Naive thymus-derived CD4-positive, alpha-beta T cell (primary cell): Measurements from ENCODE around the gene NABP1. TPM values are rescaled to one million over a fixed set of nuclear protein-coding genes. Genes with fewer than 3 reads are reported as not detected.

ENCODE experiments used
- ATAC-seq: fragments of 150-1000 bp; cut with Tn5 transposase; 2 replicates; pipeline ENCODE4 v1.10.0; 2021; ENCODE audit warnings: mild to moderate bottlenecking, moderate library complexity
- CTCF ChIA-PET: fragments of 350-600 bp; sonication (Branson Sonifier 250); formaldehyde crosslinking; loops from one replicate; lab custom pipeline; 2021; ENCODE audit warnings: antibody characterized with exemption; lab: Charles Lee
- POLR2A ChIA-PET: fragments of 350-600 bp; sonication (Branson Sonifier 250); formaldehyde crosslinking; loops from one replicate; lab custom pipeline; 2021; ENCODE audit warnings: antibody characterized with exemption, inconsistent platforms; lab: Charles Lee
- DNase-seq, 9 donors: peaks; one replicate each; pipeline versions ENCODE4 v3.0.0 to v3.0.0-alpha.2; 2020 to 2022; ENCODE audit warnings: mixed read lengths in 1 of 9
- H3K27ac ChIP-seq: one replicate; pipeline ENCODE4 v1.7.0; 2013; ENCODE audit warnings: mild to moderate bottlenecking, low read depth, low read length, moderate library complexity
- H3K27me3 ChIP-seq, 2 donors: one replicate each; pipeline ENCODE4 v1.7.0; 2013; ENCODE audit warnings: low read length in 2 of 2, mild to moderate bottlenecking in 2 of 2, moderate library complexity in 2 of 2; ENCODE audit not compliant: control insufficient read depth in 2 of 2, insufficient read depth in 2 of 2
- H3K36me3 ChIP-seq, 3 experiments: 1 replicate in 2 of 3; 2 replicates in 1 of 3; pipeline ENCODE4 v1.7.0; 2013; ENCODE audit warnings: low read length in 3 of 3, mild to moderate bottlenecking in 3 of 3, moderate library complexity in 1 of 3; ENCODE audit not compliant: insufficient read depth in 3 of 3, control insufficient read depth in 2 of 3
- H3K4me1 ChIP-seq, 2 donors: one replicate each; pipeline ENCODE4 v1.7.0; 2013; ENCODE audit warnings: low read length in 2 of 2, mild to moderate bottlenecking in 2 of 2, moderate library complexity in 1 of 2; ENCODE audit not compliant: control insufficient read depth in 2 of 2, insufficient read depth in 2 of 2
- H3K4me3 ChIP-seq: 2 replicates; pipeline ENCODE4 v1.7.0; 2013; ENCODE audit warnings: mild to moderate bottlenecking, low read length
- H3K9me3 ChIP-seq, 3 experiments: 1 replicate in 2 of 3; 2 replicates in 1 of 3; pipeline ENCODE4 v1.7.0; 2013; ENCODE audit warnings: low read length in 3 of 3; ENCODE audit not compliant: control insufficient read depth in 2 of 3
- H3K27ac Mint-ChIP-seq, 9 donors: one replicate each; pipeline ENCODE4 v1.8.0; 2020 to 2022; ENCODE audit warnings: mixed read lengths in 9 of 9, mild to moderate bottlenecking in 8 of 9, moderate library complexity in 5 of 9, inconsistent platforms in 2 of 9
- H3K27me3 Mint-ChIP-seq, 5 donors: one replicate each; pipeline ENCODE4 v1.8.0; 2021 to 2022; ENCODE audit warnings: mixed read lengths in 5 of 5, mild to moderate bottlenecking in 1 of 5
- H3K36me3 Mint-ChIP-seq, 5 donors: one replicate each; pipeline ENCODE4 v1.8.0; 2020 to 2022; ENCODE audit warnings: mixed read lengths in 5 of 5, mild to moderate bottlenecking in 3 of 5, inconsistent platforms in 1 of 5
- H3K4me1 Mint-ChIP-seq, 7 donors: one replicate each; pipeline ENCODE4 v1.8.0; 2020 to 2022; ENCODE audit warnings: mixed read lengths in 7 of 7, mild to moderate bottlenecking in 3 of 7, inconsistent platforms in 1 of 7
- H3K4me3 Mint-ChIP-seq, 10 donors: one replicate each; pipeline ENCODE4 v1.8.0; 2020 to 2022; ENCODE audit warnings: mild to moderate bottlenecking in 10 of 10, mixed read lengths in 10 of 10, moderate library complexity in 6 of 10, inconsistent platforms in 2 of 10
- H3K9me3 Mint-ChIP-seq, 11 donors: one replicate each; pipeline ENCODE4 v1.8.0; 2020 to 2022; ENCODE audit warnings: mixed read lengths in 11 of 11, mild to moderate bottlenecking in 4 of 11, inconsistent platforms in 1 of 11, moderate library complexity in 1 of 11
- intact Hi-C, 2 donors: fragments of 100-400 bp; cut with micrococcal nuclease; formaldehyde crosslinking; loops; one replicate each; pipeline ENCODE4 v1.15.1; 2023
- polyA plus RNA-seq, 2 donors: library from polyadenylated mRNA; unstranded; fragments of 300-500 nt; fragmentation: Illumina TruSeq; gene quantifications; one replicate each; pipeline ENCODE4 v1.2.3, GENCODE V29; 2021
- total RNA-seq, 6 experiments: library from RNA in 5 of 6; stranded (reverse) in 5 of 6; gene quantifications; 1 replicate in 5 of 6; 2 replicates in 1 of 6; pipeline ENCODE4 v1.2.3 and lab custom pipeline; 2021 to 2026

The NABP1 gene
- total and polyA plus RNA-seq, 7 experiments from 2014 or later: 4.2 to 79.5 (median 48.6) TPM

DNA sequence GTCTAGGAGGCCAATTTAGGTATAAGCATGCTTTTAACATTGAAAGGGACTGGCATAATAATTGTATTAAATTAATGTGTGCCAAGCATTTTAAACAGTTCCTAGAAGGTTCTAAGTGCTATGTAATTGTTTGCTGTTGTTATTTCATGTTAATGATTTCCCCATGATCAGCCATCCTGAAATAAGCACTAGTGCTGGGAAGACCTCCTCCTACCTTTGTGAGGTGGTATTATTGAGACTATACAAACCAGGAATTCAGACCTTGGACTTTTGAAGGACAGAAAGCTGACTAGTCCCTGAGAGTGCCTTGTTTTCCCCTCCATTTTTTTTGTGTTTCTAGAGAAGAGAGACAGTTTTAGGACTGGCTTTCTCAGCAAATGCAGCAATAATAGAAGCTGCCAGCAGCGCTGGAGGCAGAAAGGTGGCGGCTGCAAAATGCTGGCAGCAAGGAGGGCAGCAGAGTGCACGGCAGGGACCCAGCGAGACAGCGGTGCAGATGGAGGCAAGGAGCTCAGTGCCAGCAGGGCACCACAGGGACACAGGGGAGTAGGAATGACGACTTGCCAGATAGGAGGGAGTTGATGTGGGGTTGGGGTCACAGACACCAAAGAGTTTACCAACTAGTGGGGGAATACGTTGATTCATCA, 25.3 kb downstream of the NABP1 start:
- H3K27me3 Mint-ChIP-seq: no peaks in the 10 kb centered on the region
- H3K4me3 Mint-ChIP-seq: no peak overlapping the region
- DNase-seq (no peak), ATAC-seq (no peak)
- Histone ChIP-seq H3K9me3 (no peaks in the 10 kb centered on the region), H3K4me1 (no peaks in the 10 kb centered on the region), H3K27me3 (no peaks in the 10 kb centered on the region), H3K36me3 (peaks cover 0 to 4% (median 0%) of the 10 kb centered on the region in 3 experiments), H3K4me3 (no peak overlapping the region), H3K27ac (no peak overlapping the region)
- peaks cover 0 to 5% (median 0%) of the 10 kb centered on the region in 7 donors for H3K4me1 Mint-ChIP-seq
- H3K27ac Mint-ChIP-seq: no peak overlapping the region
- peaks cover 4 to 36% (median 14%) of the 10 kb centered on the region in 5 donors for H3K36me3 Mint-ChIP-seq
- ChIA-PET CTCF (no interaction called here), POLR2A (no interaction called here)
- H3K9me3 Mint-ChIP-seq: no peaks in the 10 kb centered on the region
- intact Hi-C loops: no loop called here

DNA sequence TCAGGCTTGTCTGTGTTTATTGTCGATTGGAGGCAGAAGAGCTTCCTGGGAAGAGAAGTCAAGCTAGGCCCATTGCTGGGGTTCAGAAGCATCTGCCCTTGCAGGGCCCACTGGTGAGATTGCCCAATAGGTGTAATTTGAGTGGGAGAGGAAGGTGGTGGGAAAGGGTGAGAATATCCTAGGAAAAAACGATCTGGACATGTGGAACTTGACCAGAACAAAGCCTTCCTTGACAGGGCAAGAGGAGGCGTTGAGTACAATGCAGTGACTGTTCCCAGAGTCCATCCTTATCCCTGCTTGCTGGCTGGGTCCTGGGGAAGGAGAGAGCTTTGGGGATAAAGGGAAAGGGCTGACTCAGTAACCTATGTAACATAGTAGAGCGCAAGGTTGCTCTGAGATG, 27.1 kb downstream of the NABP1 start:
- no peaks in the 10 kb centered on the region for H3K27me3 Mint-ChIP-seq
- H3K4me1 ChIP-seq: no peaks in the 10 kb centered on the region
- ChIA-PET POLR2A (no interaction called here), CTCF (no interaction called here)
- no peak overlapping the region for H3K4me3 Mint-ChIP-seq
- peaks cover 5 to 46% (median 19%) of the 10 kb centered on the region in 5 donors for H3K36me3 Mint-ChIP-seq
- intact Hi-C loops: no loop called here
- no peak for ATAC-seq
- H3K4me1 Mint-ChIP-seq: peaks cover 0 to 5% (median 0%) of the 10 kb centered on the region in 7 donors
- H3K27ac ChIP-seq: no peak overlapping the region
- H3K9me3 ChIP-seq: no peaks in the 10 kb centered on the region
- no peaks in the 10 kb centered on the region for H3K9me3 Mint-ChIP-seq
- H3K36me3 ChIP-seq: peaks cover 0 to 4% (median 0%) of the 10 kb centered on the region in 3 experiments
- no peak for DNase-seq
- H3K27me3 ChIP-seq: no peaks in the 10 kb centered on the region
- H3K4me3 ChIP-seq: no peak overlapping the region
- H3K27ac Mint-ChIP-seq: peak overlapping the region in 1 of 9 donors; percentile 14

DNA sequence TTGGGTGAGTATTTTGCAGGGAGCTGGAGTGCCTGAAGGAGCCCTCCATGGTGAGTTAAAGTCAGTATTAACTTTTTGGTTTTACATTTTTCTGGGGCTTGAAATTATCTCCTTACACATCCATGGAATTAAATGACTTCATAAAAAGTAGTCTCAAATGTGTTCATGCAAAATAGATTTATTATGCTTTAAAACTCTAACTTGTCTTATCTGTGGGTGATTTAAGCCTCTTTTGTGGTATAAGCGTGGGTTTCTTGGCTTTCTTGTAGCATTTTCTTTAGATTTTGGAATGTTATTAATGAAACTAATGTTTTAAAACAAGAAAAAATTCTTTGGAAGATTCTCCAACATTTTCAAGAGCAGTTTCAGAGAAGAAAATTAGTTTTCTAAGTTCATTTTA, 27.8 kb downstream of the NABP1 start:
- H3K4me3 Mint-ChIP-seq: no peak overlapping the region
- POLR2A ChIA-PET: no interaction called here
- intact Hi-C loops: no loop called here

DNA sequence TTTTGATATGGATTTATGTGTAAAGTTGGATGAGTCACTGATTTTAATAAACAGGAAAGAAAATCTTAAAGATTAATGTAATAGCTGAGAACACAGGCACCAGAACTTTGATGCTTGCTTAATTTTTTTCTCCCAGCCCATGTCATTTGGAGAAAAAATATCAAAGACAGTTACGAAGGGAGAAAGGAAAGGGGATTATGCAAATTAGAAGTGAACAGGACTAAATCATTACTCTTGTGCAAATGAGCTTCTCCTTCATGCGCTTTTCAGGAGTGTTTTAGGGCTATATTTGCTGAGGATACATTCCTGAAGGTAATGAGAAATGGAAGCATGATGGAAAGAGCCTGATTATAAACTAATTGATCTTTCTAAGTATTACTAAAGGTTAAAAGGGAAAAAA, 28.9 kb downstream of the NABP1 start:
- Histone ChIP-seq H3K36me3 (peaks cover 0 to 4% (median 0%) of the 10 kb centered on the region in 3 experiments), H3K9me3 (no peaks in the 10 kb centered on the region), H3K27me3 (no peaks in the 10 kb centered on the region), H3K27ac (no peak overlapping the region), H3K4me3 (no peak overlapping the region), H3K4me1 (no peaks in the 10 kb centered on the region)
- no peak overlapping the region for H3K27ac Mint-ChIP-seq
- ChIA-PET POLR2A (interaction anchor here (0.6 kb wide), 1 partner anchor 11 kb away, joined by 3 read pairs; no protein-coding TSS in a partner anchor), CTCF (no interaction called here)
- peaks cover 0 to 5% (median 0%) of the 10 kb centered on the region in 7 donors for H3K4me1 Mint-ChIP-seq
- intact Hi-C loops: no loop called here
- no peak overlapping the region for H3K4me3 Mint-ChIP-seq
- H3K9me3 Mint-ChIP-seq: no peaks in the 10 kb centered on the region
- H3K36me3 Mint-ChIP-seq: peaks cover 5 to 39% (median 19%) of the 10 kb centered on the region in 5 donors
- no peak for DNase-seq
- ATAC-seq: no peak
- H3K27me3 Mint-ChIP-seq: no peaks in the 10 kb centered on the region

More for the DNA sequence above, 27.8 kb downstream of the NABP1 start:
- Histone ChIP-seq H3K27ac (no peak overlapping the region), H3K36me3 (peaks cover 0 to 4% (median 0%) of the 10 kb centered on the region in 3 experiments), H3K4me1 (no peaks in the 10 kb centered on the region), H3K27me3 (no peaks in the 10 kb centered on the region), H3K9me3 (no peaks in the 10 kb centered on the region), H3K4me3 (no peak overlapping the region)
- DNase-seq: no peak
- H3K9me3 Mint-ChIP-seq: no peaks in the 10 kb centered on the region
- H3K27me3 Mint-ChIP-seq: no peaks in the 10 kb centered on the region
- ATAC-seq: no peak
- peaks cover 5 to 48% (median 19%) of the 10 kb centered on the region in 5 donors for H3K36me3 Mint-ChIP-seq
- H3K27ac Mint-ChIP-seq: no peak overlapping the region
- CTCF ChIA-PET: no interaction called here
- peaks cover 0 to 5% (median 0%) of the 10 kb centered on the region in 7 donors for H3K4me1 Mint-ChIP-seq

DNA sequence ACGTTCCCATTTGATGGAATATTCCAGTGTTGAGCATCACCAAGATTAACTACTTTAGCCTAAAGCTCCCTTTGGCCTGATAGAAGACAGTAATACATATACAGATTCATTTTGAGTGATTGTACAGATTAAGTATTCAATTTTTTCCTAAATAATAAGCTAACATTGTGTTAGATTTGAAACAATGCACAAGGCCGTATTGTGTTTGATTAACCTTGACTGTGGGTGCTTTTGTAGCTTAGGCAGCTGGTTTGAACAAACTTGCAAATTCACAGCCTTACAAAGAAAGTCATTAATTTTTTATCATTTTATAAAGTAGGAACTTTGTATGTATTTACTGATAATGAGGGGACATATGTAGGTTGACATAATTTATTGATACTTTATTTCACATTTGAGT, 29.6 kb downstream of the NABP1 start:
- no peaks in the 10 kb centered on the region for H3K27me3 Mint-ChIP-seq
- peaks cover 5 to 36% (median 23%) of the 10 kb centered on the region in 5 donors for H3K36me3 Mint-ChIP-seq
- peaks cover 0 to 5% (median 0%) of the 10 kb centered on the region in 7 donors for H3K4me1 Mint-ChIP-seq
- H3K27me3 ChIP-seq: no peaks in the 10 kb centered on the region
- CTCF ChIA-PET: no interaction called here
- no peak overlapping the region for H3K4me3 Mint-ChIP-seq
- H3K9me3 Mint-ChIP-seq: no peaks in the 10 kb centered on the region
- no peaks in the 10 kb centered on the region for H3K9me3 ChIP-seq
- H3K27ac ChIP-seq: no peak overlapping the region
- POLR2A ChIA-PET: interaction anchor here (0.6 kb wide), 1 partner anchor 12 kb away, joined by 3 read pairs; no protein-coding TSS in a partner anchor
- intact Hi-C loops: no loop called here
- H3K36me3 ChIP-seq: peaks cover 0 to 4% (median 0%) of the 10 kb centered on the region in 3 experiments
- DNase-seq: no peak
- no peak overlapping the region for H3K27ac Mint-ChIP-seq
- ATAC-seq: no peak
- no peaks in the 10 kb centered on the region for H3K4me1 ChIP-seq
- no peak overlapping the region for H3K4me3 ChIP-seq

DNA sequence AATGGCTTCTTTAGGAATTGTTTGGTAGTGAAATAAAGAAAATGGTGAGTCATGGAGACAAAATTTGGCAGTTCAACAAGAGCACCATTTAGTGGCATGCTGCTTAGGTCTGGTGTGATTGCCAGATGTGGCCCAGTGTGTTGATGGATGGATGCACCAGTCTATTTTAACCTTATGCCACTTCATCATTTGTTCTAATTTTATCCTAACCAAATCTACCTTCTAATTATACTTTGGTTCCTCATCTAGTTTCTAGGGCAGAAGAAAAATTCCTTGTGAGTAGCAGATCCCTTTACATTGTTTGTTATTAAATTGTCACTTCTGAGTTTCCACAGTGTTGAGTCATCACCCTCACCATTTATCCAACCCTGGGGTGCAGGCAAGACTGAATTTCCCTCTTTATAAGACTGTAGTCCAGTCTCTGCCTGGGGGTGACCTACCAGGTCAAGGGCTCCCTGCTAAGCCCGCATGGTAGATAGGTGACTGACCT, 32.5 kb downstream of the NABP1 start:
- H3K4me1 Mint-ChIP-seq: no peaks in the 10 kb centered on the region
- H3K27ac ChIP-seq: no peak overlapping the region
- H3K36me3 ChIP-seq: no peaks in the 10 kb centered on the region
- no peak overlapping the region for H3K27ac Mint-ChIP-seq
- peaks cover 0 to 23% (median 19%) of the 10 kb centered on the region in 5 donors for H3K36me3 Mint-ChIP-seq
- ATAC-seq (no peak), DNase-seq (no peak)
- H3K9me3 ChIP-seq: no peaks in the 10 kb centered on the region
- H3K4me3 ChIP-seq: no peak overlapping the region
- CTCF ChIA-PET: no interaction called here
- no peaks in the 10 kb centered on the region for H3K9me3 Mint-ChIP-seq
- no peaks in the 10 kb centered on the region for H3K4me1 ChIP-seq
- POLR2A ChIA-PET: no interaction called here
- no peaks in the 10 kb centered on the region for H3K27me3 Mint-ChIP-seq
- no peaks in the 10 kb centered on the region for H3K27me3 ChIP-seq
- intact Hi-C loops: no loop called here
- no peak overlapping the region for H3K4me3 Mint-ChIP-seq

DNA sequence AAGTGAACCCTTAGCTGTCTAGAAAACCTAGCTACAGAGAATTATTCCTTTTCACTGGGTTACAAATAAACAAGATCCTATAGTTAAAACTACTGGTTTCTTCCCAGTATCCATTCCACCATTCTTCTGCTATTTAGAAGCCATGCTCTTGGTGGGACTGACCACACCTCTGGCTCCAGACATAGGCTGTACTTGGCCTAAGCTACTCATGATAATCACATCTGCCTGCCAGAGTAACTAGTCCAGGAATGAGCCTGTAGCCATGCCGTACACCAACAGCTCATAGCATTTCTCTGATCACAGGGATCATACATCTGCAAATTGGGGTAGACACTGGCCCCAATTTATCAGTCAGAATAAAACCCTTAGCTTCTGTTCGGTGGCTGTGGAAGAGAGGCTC, 33.7 kb downstream of the NABP1 start:
- POLR2A ChIA-PET: no interaction called here
- intact Hi-C loops: no loop called here

More for the DNA sequence above, 33.7 kb downstream of the NABP1 start:
- CTCF ChIA-PET: no interaction called here
- Histone ChIP-seq H3K4me3 (no peak overlapping the region), H3K27ac (no peak overlapping the region), H3K27me3 (no peaks in the 10 kb centered on the region), H3K36me3 (no peaks in the 10 kb centered on the region), H3K4me1 (no peaks in the 10 kb centered on the region), H3K9me3 (no peaks in the 10 kb centered on the region)
- H3K4me1 Mint-ChIP-seq: no peaks in the 10 kb centered on the region
- no peaks in the 10 kb centered on the region for H3K27me3 Mint-ChIP-seq
- ATAC-seq (no peak), DNase-seq (no peak)
- H3K9me3 Mint-ChIP-seq: no peaks in the 10 kb centered on the region
- peaks cover 0 to 21% (median 17%) of the 10 kb centered on the region in 5 donors for H3K36me3 Mint-ChIP-seq
- no peak overlapping the region for H3K4me3 Mint-ChIP-seq
- H3K27ac Mint-ChIP-seq: no peak overlapping the region
